Lung (tissue), 16 donors: ENCODE results near the gene DDX41. TPM values are rescaled to one million over a fixed set of nuclear protein-coding genes. Genes with fewer than 3 reads are reported as not detected.
"Not testable (repeated sequence)": the region's sequence is repeated elsewhere in the genome, so short reads cannot be mapped to it uniquely, and the experiment has no call there.

Experiments
- ATAC-seq: fragments of 200-7000 bp; cut with Tn5 transposase; one replicate; pipeline ENCODE4 v1.9.1; 2020; ENCODE audit warnings: moderate number of reproducible peaks; ENCODE audit not compliant: insufficient read depth, low FRiP score
- DNase-seq, 3 donors: peaks; one replicate each; pipeline ENCODE4 v3.0.0-alpha.2; 2013 to 2017
- H3K27ac ChIP-seq, 2 donors: one replicate each; pipeline ENCODE4 v1.5.1; 2013; ENCODE audit warnings: mild to moderate bottlenecking in 2 of 2, moderate library complexity in 2 of 2, control low read depth in 1 of 2, inconsistent platforms in 1 of 2, low read depth in 1 of 2, low read length in 1 of 2
- H3K27me3 ChIP-seq, 3 donors: one replicate each; pipeline ENCODE4 v1.5.1; 2013; ENCODE audit warnings: low read length in 2 of 3; ENCODE audit not compliant: control insufficient read depth in 3 of 3, insufficient read depth in 3 of 3
- H3K36me3 ChIP-seq, 4 donors: one replicate each; pipeline ENCODE4 v1.5.1; 2013; ENCODE audit warnings: low read length in 4 of 4, mild to moderate bottlenecking in 1 of 4, moderate library complexity in 1 of 4; ENCODE audit not compliant: control insufficient read depth in 4 of 4, insufficient read depth in 4 of 4
- H3K4me1 ChIP-seq, 5 donors: one replicate each; pipeline ENCODE4 v1.5.1; 2013; ENCODE audit warnings: low read length in 5 of 5, mild to moderate bottlenecking in 2 of 5, moderate library complexity in 1 of 5; ENCODE audit not compliant: control insufficient read depth in 5 of 5, insufficient read depth in 5 of 5
- H3K4me3 ChIP-seq: one replicate; pipeline ENCODE4 v1.5.1; 2013; ENCODE audit warnings: mild to moderate bottlenecking, control low read depth, moderate library complexity
- H3K9ac ChIP-seq, 2 donors: one replicate each; pipeline ENCODE4 v1.5.1; 2013; ENCODE audit warnings: low read length in 2 of 2, control low read depth in 1 of 2; ENCODE audit not compliant: insufficient read depth in 1 of 2
- H3K9me3 ChIP-seq, 4 donors: one replicate each; pipeline ENCODE4 v1.5.1; 2013; ENCODE audit warnings: low read length in 3 of 4, mild to moderate bottlenecking in 1 of 4, moderate library complexity in 1 of 4; ENCODE audit not compliant: control insufficient read depth in 4 of 4, insufficient read depth in 3 of 4
- CTCF ChIP-seq: IDR thresholded peaks from 2 replicates; pipeline ENCODE4 v1.5.1; 2012; ENCODE audit warnings: mild to moderate bottlenecking; ENCODE audit errors: control extremely low read depth, extremely low read depth
- WGBS, 2 donors: extraction: QIAGEN DNeasy Blood & Tissue Kit; methylation state at CpG; one replicate each; pipeline ENCODE4 v1.1.7; 2013; 5-methylcytosine and 5-hydroxymethylcytosine counted together
- long read RNA-seq, 5 donors: transcript quantifications; one replicate each; lab custom pipeline, GENCODE V29; 2026
- polyA plus RNA-seq, 2 donors: library from polyadenylated mRNA; stranded (reverse); fragments of 200-250 nt; gene quantifications; one replicate each; pipeline ENCODE4 v1.2.1, GENCODE V29; 2013
- total RNA-seq, 2 donors: library from RNA; depleted of rRNA in 1 of 2; stranded (reverse); fragments of >200 nt in 1 of 2; gene quantifications; one replicate each; pipeline ENCODE4 v1.2.1, GENCODE V29; 2014 to 2021
- donor health status: control.
- donor health status: control.
- donor health status: Bipolar disorder and iron deficiency.
- donor health status: healthy.
- donor health status: DM: yes; HTN: yes; CAD: no.

The DDX41 gene
- 10 to 100 TPM; 64.9 to 82.4 TPM for total RNA-seq
- polyA plus RNA-seq, result 100 to 1,000 TPM in 1 of 2 donors, 10 to 100 TPM in 1; 63.2 to 110 TPM
- long read RNA-seq, donor 1, partial matches to known transcripts, result 7 of 14 reads
- long read RNA-seq, donor 1, other reads (novel, unspliced or antisense), result 0 of 14 reads
- long read RNA-seq, donor 2, partial matches to known transcripts, result 9 of 9 reads
- long read RNA-seq, donor 2, other reads (novel, unspliced or antisense), result 0 of 9 reads
- long read RNA-seq, donor 3, partial matches to known transcripts, result 0 of 3 reads
- long read RNA-seq, donor 3, other reads (novel, unspliced or antisense), result 0 of 3 reads
- long read RNA-seq, donor 4, partial matches to known transcripts, result 19 of 23 reads
- long read RNA-seq, donor 4, other reads (novel, unspliced or antisense), result 0 of 23 reads
- long read RNA-seq, donor 5, partial matches to known transcripts, result 22 of 29 reads
- long read RNA-seq, donor 5, other reads (novel, unspliced or antisense), result 0 of 29 reads

- WGBS, 2 donors, result 0% methylated on average over 93 to 96 of the region's 96 CpGs
- DNase-seq, result peak; percentile 99 to 100 (median 99)
- Histone ChIP-seq H3K9me3 (no peaks in the 10 kb centered on the region), H3K9ac (peak within 1 kb of the TSS; percentile 69 to 74), H3K4me3 (peak within 1 kb of the TSS; percentile 65), H3K36me3 (peaks cover 13 to 56% (median 45%) of the 10 kb centered on the region in 4 donors), H3K27ac (peak within 1 kb of the TSS; percentile 73 to 91), H3K4me1 (peaks cover 0 to 14% (median 8%) of the 10 kb centered on the region in 5 donors), H3K27me3 (no peaks in the 10 kb centered on the region)
- TF ChIP-seq CTCF, result no peak
- ATAC-seq, result peak; percentile 94
Observed at GRCh38 chr5:177516601-177517568, at the start of gene DDX41. Gene DDX41, minus strand, starts transcription at chr5:177516961. Its CDS starts 16 bp downstream, at chr5:177516945.

- Histone ChIP-seq H3K4me3 (no peak overlapping the region), H3K9me3 (no peaks in the 10 kb centered on the region), H3K9ac (no peak overlapping the region), H3K4me1 (no peaks in the 10 kb centered on the region), H3K27me3 (no peaks in the 10 kb centered on the region), H3K36me3 (no peaks in the 10 kb centered on the region), H3K27ac (no peak overlapping the region)
- TF ChIP-seq CTCF, result no peak
- DNase-seq (no peak), ATAC-seq (no peak)
- 77 to 86% methylated on average over 8 of the region's 8 CpGs for WGBS, 2 donors
Observed at GRCh38 chr5:177565046-177565445, 48.3 kb upstream of the DDX41 start.

- WGBS, 2 donors, result 53% methylated on average over 7 to 8 of the region's 8 CpGs
- not testable (repeated sequence) for H3K27me3 ChIP-seq, ATAC-seq, H3K27ac ChIP-seq, H3K36me3 ChIP-seq, H3K4me3 ChIP-seq, H3K9ac ChIP-seq, H3K9me3 ChIP-seq, H3K4me1 ChIP-seq, DNase-seq
Observed at GRCh38 chr5:177559446-177559941, 42.7 kb upstream of the DDX41 start.
